Stimulated activated naive CD8-positive, alpha-beta T cell treated with anti-CD3 and anti-CD28 coated beads, Interleukin-15, Interleukin-2, amounts not matched to agents 100 ng/mL and 50 ng/mL, for 24 hours (primary cell): ENCODE measurements around the gene SP3.

Experiments used
- H3K27ac Mint-ChIP-seq: one replicate; pipeline ENCODE4 v1.8.0; 2021; ENCODE audit warnings: mild to moderate bottlenecking, mixed read lengths
- H3K27me3 Mint-ChIP-seq: one replicate; pipeline ENCODE4 v1.8.0; 2021; ENCODE audit warnings: mixed read lengths
- H3K36me3 Mint-ChIP-seq: one replicate; pipeline ENCODE4 v1.8.0; 2021; ENCODE audit warnings: low read depth, mixed read lengths
- H3K4me1 Mint-ChIP-seq: one replicate; pipeline ENCODE4 v1.8.0; 2021; ENCODE audit warnings: low read depth, mixed read lengths
- H3K4me3 Mint-ChIP-seq: one replicate; pipeline ENCODE4 v1.8.0; 2021; ENCODE audit warnings: mild to moderate bottlenecking, mixed read lengths
- H3K9me3 Mint-ChIP-seq: one replicate; pipeline ENCODE4 v1.8.0; 2021; ENCODE audit warnings: mixed read lengths

Gene SP3

GRCh38 chr2:173860082-173860481 lies 105.1 kb downstream of the SP3 start:
- Mint-ChIP-seq H3K27me3 (no peaks in the 10 kb centered on the region), H3K4me3 (no peak overlapping the region), H3K36me3 (no peaks in the 10 kb centered on the region), H3K27ac (no peak overlapping the region), H3K4me1 (peaks cover 4% of the 10 kb centered on the region), H3K9me3 (no peaks in the 10 kb centered on the region)

- H3K36me3 Mint-ChIP-seq, result no peaks in the 10 kb centered on the region
- H3K27ac Mint-ChIP-seq, result no peak overlapping the region
- no peaks in the 10 kb centered on the region for H3K27me3 Mint-ChIP-seq
- no peaks in the 10 kb centered on the region for H3K9me3 Mint-ChIP-seq
- H3K4me1 Mint-ChIP-seq, result peaks cover 4% of the 10 kb centered on the region
- no peak overlapping the region for H3K4me3 Mint-ChIP-seq
Observed at GRCh38 chr2:173858291-173858731, 106.9 kb downstream of the SP3 start.
